MCF 10A (cell line): ENCODE measurements around the gene RTKN. TPM values are rescaled to one million over a fixed set of nuclear protein-coding genes. Genes with fewer than 3 reads are reported as not detected.

ENCODE experiments used
- BruUV-seq: library from RNA; stranded (reverse); fragments of 400-500 nt; replicated peaks from 2 replicates; lab custom pipeline; 2021; lab: Mats Ljungman, UMichigan
- CTCF ChIA-PET: fragments of 300-600 bp; sonication (Branson Sonifier 250); formaldehyde crosslinking; extraction: SDS; loops from one replicate; lab custom pipeline; 2021; ENCODE audit warnings: antibody characterized with exemption, inconsistent platforms; lab: Yijun Ruan, JAX
- POLR2A ChIA-PET: fragments of 300-600, 350-650 bp; sonication (Branson Sonifier 250); formaldehyde crosslinking; extraction: SDS; loops from one replicate; lab custom pipeline; 2020; ENCODE audit warnings: antibody characterized with exemption, inconsistent platforms; lab: Yijun Ruan, JAX
- DNase-seq: peaks from one replicate; pipeline ENCODE4 v3.0.0-alpha.2; 2018; ENCODE audit not compliant: unreplicated experiment
- H3K27ac Mint-ChIP-seq: one replicate; pipeline ENCODE4 v1.8.0; 2022; ENCODE audit warnings: mild to moderate bottlenecking, low read depth, mixed read lengths; ENCODE audit not compliant: unreplicated experiment
- H3K27me3 Mint-ChIP-seq: one replicate; pipeline ENCODE4 v1.8.0; 2022; ENCODE audit warnings: mixed read lengths; ENCODE audit not compliant: insufficient read depth, unreplicated experiment
- H3K36me3 Mint-ChIP-seq: one replicate; pipeline ENCODE4 v1.8.0; 2022; ENCODE audit warnings: mild to moderate bottlenecking, moderate library complexity, mixed read lengths; ENCODE audit not compliant: insufficient read depth, unreplicated experiment
- H3K4me1 Mint-ChIP-seq: one replicate; pipeline ENCODE4 v1.8.0; 2022; ENCODE audit warnings: mixed read lengths; ENCODE audit not compliant: insufficient read depth, unreplicated experiment
- H3K4me3 Mint-ChIP-seq: one replicate; pipeline ENCODE4 v1.8.0; 2022; ENCODE audit warnings: mild to moderate bottlenecking, moderate library complexity, mixed read lengths; ENCODE audit not compliant: unreplicated experiment
- H3K9me3 Mint-ChIP-seq: one replicate; pipeline ENCODE4 v1.8.0; 2022; ENCODE audit warnings: mixed read lengths; ENCODE audit not compliant: unreplicated experiment
- CTCF ChIP-seq: fragments of 200-600 bp; IDR thresholded peaks from one replicate; pipeline ENCODE4 v1.8.0; 2022; ENCODE audit warnings: antibody characterized with exemption, mild to moderate bottlenecking; ENCODE audit not compliant: unreplicated experiment
- intact Hi-C: fragments of 100-400 bp; cut with micrococcal nuclease; formaldehyde crosslinking; loops from 2 replicates; pipeline ENCODE4 v1.14.1; 2022
- total RNA-seq: library from RNA; stranded (reverse); gene quantifications from 2 replicates; pipeline ENCODE4 v1.2.3, GENCODE V29; 2022

RTKN gene
- total RNA-seq, 1 experiment from 2014 or later, result 63.0 TPM

GRCh38 chr2:74436111-74436805 is 5.5 kb downstream of the RTKN start:
- POLR2A ChIA-PET, result interaction anchor here (0.6 kb wide), 1 partner anchor 124 kb away, joined by 3 read pairs; no protein-coding TSS in a partner anchor
- no peak for TF ChIP-seq CTCF
- H3K27ac Mint-ChIP-seq, result no peak overlapping the region
- H3K36me3 Mint-ChIP-seq, result peaks cover 36% of the 10 kb centered on the region
- DNase-seq, result no peak
- intact Hi-C loops, result no loop called here
- H3K4me1 Mint-ChIP-seq, result peaks cover 15% of the 10 kb centered on the region
- no peak overlapping the region for H3K4me3 Mint-ChIP-seq
- CTCF ChIA-PET, result interaction anchor here (0.5 to 1.3 kb wide), 5 partner anchors 16 to 748 kb away, joined by 3 to 7 read pairs (median 4); no protein-coding TSS in a partner anchor
- no peaks in the 10 kb centered on the region for H3K9me3 Mint-ChIP-seq
- H3K27me3 Mint-ChIP-seq, result no peaks in the 10 kb centered on the region
- no TSS peak for BruUV-seq

GRCh38 chr2:74430502-74430901 is 11.2 kb downstream of the RTKN start:
- ChIA-PET CTCF (interaction anchor here (1.0 kb wide), 2 partner anchors 10 to 96 kb away, joined by 3 read pairs; no protein-coding TSS in a partner anchor), POLR2A (interaction anchor here (0.9 to 2.1 kb wide), 2 partner anchors 8 to 10 kb away, joined by 4 to 8 read pairs; partner anchors contain the start of gene WDR54)
- no peak for TF ChIP-seq CTCF
- no peak overlapping the region for H3K4me3 Mint-ChIP-seq
- no peak for DNase-seq
- intact Hi-C loops, result no loop called here
- H3K9me3 Mint-ChIP-seq, result no peaks in the 10 kb centered on the region
- no TSS peak for BruUV-seq
- no peaks in the 10 kb centered on the region for H3K27me3 Mint-ChIP-seq
- peaks cover 4% of the 10 kb centered on the region for H3K4me1 Mint-ChIP-seq
- peaks cover 69% of the 10 kb centered on the region for H3K36me3 Mint-ChIP-seq
- H3K27ac Mint-ChIP-seq, result no peak overlapping the region

- intact Hi-C loops, result no loop called here
- ChIA-PET POLR2A (interaction anchor here (0.8 to 2.1 kb wide), 6 partner anchors 8 to 78 kb away, joined by 3 to 8 read pairs (median 4); partner anchors contain the start of gene WDR54), CTCF (interaction anchor here (1.0 kb wide), 1 partner anchor 95 kb away, joined by 3 read pairs; no protein-coding TSS in a partner anchor)
- Mint-ChIP-seq H3K27ac (no peak overlapping the region), H3K4me3 (no peak overlapping the region), H3K9me3 (no peaks in the 10 kb centered on the region), H3K4me1 (peaks cover 6% of the 10 kb centered on the region), H3K27me3 (no peaks in the 10 kb centered on the region), H3K36me3 (peaks cover 72% of the 10 kb centered on the region)
- no peak for DNase-seq
- BruUV-seq, result no TSS peak
- TF ChIP-seq CTCF, result no peak
Measured at GRCh38 chr2:74429487-74430451, 12.0 kb downstream of the RTKN start.
